IPS-18c (cell line): ENCODE data around the gene SETD3.
A peak's percentile ranks its signal among the peaks of the same experiment; 100 is the strongest.

ENCODE experiments used
- H3K4me3 ChIP-seq: 2 replicates; pipeline ENCODE4 v1.7.0; 2013; ENCODE audit warnings: low read depth, mild to moderate bottlenecking, low read length, moderate library complexity; ENCODE audit not compliant: insufficient read depth
- H3K9me3 ChIP-seq: one replicate; pipeline ENCODE4 v1.6.1; 2013; ENCODE audit warnings: mild to moderate bottlenecking, low read length, moderate library complexity; ENCODE audit not compliant: control insufficient read depth, insufficient read depth

SETD3 gene

DNA sequence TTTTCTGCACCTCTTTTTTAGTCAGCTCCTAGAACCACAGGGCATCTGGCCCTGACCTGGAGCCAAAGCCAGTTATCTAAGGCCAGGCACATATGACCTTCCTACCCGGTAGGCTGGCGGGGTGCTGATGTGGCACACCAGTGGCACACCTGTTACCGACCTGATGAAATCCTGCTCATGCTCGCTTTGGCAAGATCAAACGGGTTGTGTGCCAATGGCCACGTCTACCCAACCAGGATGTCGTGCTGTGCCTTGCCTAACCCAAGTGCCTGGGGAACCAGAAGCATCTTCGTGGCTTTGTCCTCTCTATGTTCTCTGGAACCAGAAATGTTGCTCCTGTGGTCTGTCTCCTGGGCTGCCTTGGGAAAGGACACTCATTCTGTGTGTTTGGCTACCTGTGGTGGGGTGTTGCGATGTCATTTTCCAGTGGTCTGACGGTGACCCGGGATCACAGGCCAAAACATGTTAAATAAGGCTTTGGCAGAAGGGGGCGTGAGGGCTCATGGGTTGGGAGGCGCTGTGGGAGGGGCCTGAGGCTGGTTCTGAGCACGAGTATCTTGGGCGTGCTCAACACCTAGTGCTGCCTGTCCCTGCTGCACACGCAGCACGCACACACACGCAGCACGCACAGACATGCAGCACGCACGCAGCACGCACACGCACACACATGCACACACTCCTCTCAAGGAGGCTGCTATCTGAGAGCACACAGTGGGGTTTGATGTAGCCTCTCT, 28.4 kb upstream of the SETD3 start:
- H3K9me3 ChIP-seq: no peaks in the 10 kb centered on the region
- H3K4me3 ChIP-seq: no peak overlapping the region

DNA sequence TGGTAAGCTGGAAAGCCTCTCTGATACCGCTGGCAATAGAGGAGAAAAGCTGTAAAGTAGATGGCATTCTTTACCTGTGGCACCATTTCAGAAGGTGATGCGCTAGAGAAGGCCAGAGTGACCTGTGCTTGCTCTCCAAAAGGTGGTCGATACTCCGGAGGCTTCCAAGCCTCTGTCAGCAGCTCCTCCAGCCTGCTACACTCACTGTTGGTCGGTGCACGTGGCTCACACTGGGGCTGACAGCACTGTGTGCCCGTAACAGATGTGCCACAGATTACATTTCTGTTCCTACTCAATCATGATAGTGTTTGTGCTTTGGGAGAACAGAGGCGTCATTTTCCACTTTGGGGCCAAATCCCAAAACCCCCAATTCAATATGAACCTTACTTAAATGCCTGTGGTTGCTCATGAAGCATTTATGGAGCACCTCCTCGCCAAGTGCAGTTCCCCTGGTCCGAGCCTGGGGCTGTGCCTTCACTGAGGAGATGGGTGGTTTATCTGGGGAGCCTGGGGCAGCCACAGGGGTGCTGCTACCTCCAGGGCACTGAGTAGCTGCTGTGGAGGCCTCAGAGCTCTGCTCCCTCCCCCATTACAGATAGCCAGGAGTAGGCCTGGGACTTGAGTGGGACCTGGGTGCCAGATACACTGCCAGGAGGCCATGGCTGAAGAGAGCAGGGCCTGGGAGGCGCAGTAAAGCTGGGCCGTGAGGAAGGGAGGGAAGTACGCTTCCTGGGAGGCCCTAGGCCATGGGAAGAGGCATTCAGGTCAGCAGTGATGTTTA, 27.4 kb upstream of the SETD3 start:
- Histone ChIP-seq H3K4me3 (no peak overlapping the region), H3K9me3 (no peaks in the 10 kb centered on the region)

DNA sequence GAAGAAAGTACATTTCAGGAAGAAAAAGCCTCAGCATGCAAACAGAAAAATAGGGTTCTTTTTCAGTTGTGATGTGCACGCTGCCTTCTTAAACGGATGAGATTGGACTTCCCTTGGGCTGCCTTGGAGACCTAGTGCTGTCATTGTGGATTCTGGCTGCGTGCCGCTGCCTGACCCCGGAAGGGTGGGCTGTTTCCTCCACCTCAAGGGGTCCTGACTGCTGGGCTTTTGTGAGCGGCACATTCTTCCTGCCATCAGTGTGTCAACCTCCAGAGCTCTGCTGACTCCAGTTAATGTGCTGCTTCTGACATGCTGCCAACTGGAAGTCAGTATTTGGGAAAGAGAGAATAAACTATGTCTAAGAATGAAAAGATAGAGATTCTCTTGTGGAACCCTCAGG, 25.6 kb upstream of the SETD3 start:
- H3K9me3 ChIP-seq: no peaks in the 10 kb centered on the region
- H3K4me3 ChIP-seq: no peak overlapping the region

GRCh38 chr14:99505089-99505488, 24.4 kb upstream of the SETD3 start:
- Histone ChIP-seq H3K4me3 (no peak overlapping the region), H3K9me3 (no peaks in the 10 kb centered on the region)

GRCh38 chr14:99503848-99504453, 23.3 kb upstream of the SETD3 start:
- Histone ChIP-seq H3K9me3 (no peaks in the 10 kb centered on the region), H3K4me3 (no peak overlapping the region)

GRCh38 chr14:99502989-99503421, 22.3 kb upstream of the SETD3 start:
- Histone ChIP-seq H3K4me3 (no peak overlapping the region), H3K9me3 (no peaks in the 10 kb centered on the region)

GRCh38 chr14:99497894-99498293, 17.2 kb upstream of the SETD3 start:
- Histone ChIP-seq H3K9me3 (no peaks in the 10 kb centered on the region), H3K4me3 (no peak overlapping the region)

DNA sequence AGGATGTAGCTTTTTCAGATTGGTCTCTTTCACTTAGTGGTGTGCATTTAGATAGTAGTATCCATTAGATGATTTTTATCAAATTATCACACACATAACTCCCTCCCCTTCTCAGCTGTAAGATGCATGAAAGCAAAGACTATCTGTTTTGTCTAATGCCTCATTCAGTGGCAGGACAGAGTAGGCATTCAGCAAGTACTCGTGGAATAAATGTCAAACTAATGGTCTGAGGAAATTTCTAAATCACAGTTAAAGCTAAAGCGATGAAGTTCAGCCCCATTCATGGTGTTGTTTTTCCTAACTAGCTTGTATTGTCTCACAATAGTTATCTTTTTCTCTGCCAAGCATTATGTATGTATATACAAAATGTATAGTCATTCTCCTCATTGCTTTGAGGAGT, 16.7 kb upstream of the SETD3 start:
- no peaks in the 10 kb centered on the region for H3K9me3 ChIP-seq
- no peak overlapping the region for H3K4me3 ChIP-seq

- H3K9me3 ChIP-seq: no peaks in the 10 kb centered on the region
- H3K4me3 ChIP-seq: no peak overlapping the region
Observed at GRCh38 chr14:99484106-99484505, 3.4 kb upstream of the SETD3 start.

- H3K4me3 ChIP-seq: peak overlapping the region; percentile 98
- no peaks in the 10 kb centered on the region for H3K9me3 ChIP-seq
Observed at GRCh38 chr14:99481745-99482099, 1.1 kb upstream of the SETD3 start.

DNA sequence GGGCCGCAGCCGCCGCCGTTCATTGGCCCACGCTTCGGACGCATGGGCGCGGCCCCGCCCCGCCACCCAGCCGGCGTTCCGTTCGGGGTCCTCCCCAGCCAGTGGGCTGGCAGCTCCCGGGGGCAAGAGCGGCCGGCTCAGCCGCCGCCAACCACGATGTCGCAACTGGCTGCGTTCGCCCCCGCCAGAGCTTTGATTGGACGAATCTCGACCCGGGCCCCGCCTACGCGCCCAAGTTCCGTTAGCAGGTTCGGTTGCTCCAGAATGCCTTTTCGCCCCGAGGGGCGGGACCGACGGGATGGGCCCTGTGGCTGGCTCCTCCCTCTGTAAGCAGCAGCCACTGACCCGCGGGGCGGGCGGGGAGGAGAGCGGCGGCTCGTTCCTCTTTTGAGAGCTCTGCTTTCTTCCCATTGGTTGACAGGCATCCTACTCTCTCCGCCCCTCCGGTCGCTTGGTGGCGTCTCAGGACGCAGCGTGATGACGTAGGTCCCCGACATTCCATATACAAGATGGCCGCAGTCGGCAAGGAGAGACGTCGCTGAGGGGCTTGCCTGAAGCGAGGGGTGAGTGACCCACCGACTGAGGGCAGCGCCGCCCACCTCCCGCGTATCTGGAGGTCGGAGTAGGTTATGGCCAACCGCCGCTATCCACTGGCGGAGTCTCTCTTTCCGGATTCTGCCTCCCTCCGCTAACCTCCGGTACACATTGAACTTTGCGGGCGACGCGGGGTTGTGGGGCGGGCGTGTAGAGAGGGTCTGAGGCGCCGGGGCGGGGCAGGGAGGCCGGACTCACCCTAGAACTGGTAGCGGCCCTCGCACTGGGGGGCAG, 472 bp upstream of the SETD3 start, which contains the start of gene CCNK:
CCNK (plus strand) TSS at position 493 of the 828 bp plus-strand sequence. CDS start 11,269 bp downstream, outside the sequence.
- Histone ChIP-seq H3K4me3 (peak within 1 kb of the TSS; percentile 98), H3K9me3 (no peaks in the 10 kb centered on the region)

DNA sequence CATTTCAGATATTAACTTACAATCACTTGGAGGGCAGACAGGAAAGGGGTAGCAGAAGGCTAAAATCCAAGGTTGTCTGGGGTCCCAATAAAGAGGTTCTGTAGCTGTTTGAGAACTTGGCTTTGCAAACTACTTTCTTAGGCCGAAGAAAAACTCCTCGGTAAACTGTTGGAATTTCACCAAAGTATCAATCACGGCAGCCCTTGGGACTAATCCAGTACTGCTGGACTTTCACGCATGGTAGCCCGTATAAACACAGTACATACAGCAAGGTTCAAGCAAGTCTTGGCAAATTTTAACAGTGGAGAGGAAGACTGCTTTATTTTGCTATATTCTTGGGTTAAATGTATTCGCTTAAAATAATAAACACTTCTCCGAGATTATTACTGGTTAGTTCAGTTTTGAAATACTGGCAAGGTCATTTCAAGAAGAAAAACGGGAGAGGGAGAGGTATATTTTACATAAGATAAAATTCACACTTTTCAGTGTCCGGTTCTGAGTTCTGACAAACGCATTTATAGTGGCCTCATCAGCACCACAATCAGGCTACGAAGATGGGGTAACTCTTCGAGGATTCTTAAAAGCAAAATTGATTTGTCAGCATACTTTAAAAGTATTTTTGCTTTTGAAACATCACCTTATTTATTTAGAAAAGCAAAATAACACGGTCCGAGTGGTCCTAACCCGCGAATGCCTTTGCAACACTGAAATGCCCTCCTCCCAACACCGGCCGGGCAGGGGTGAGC, 1.3 kb downstream of the SETD3 start:
- Histone ChIP-seq H3K9me3 (no peaks in the 10 kb centered on the region), H3K4me3 (peak overlapping the region; percentile 84)

- Histone ChIP-seq H3K4me3 (no peak overlapping the region), H3K9me3 (no peaks in the 10 kb centered on the region)
Observed at GRCh38 chr14:99478128-99478527, 2.5 kb downstream of the SETD3 start.

GRCh38 chr14:99476864-99477263, 3.8 kb downstream of the SETD3 start:
- H3K4me3 ChIP-seq: no peak overlapping the region
- no peaks in the 10 kb centered on the region for H3K9me3 ChIP-seq

DNA sequence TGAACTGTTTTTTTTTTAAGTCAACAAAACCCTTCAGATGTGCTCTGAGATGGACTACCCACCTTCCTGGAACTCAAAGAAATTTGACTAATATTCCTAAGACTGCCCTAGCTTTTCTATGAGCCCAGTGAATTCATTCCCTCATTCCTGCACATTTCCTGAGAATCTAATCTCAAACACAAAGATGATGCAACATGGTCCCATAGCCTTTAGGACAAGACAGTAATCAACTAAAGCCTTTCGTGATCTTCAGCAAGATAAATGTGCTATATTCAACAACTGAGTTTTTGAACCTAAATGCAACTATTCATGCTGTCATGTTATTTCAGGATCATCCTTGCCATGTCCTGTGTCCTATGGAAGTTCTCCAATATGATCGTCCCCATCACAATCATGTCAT, 5.0 kb downstream of the SETD3 start:
- H3K4me3 ChIP-seq: no peak overlapping the region
- H3K9me3 ChIP-seq: no peaks in the 10 kb centered on the region

GRCh38 chr14:99475179-99475578, 5.5 kb downstream of the SETD3 start:
- no peak overlapping the region for H3K4me3 ChIP-seq

DNA sequence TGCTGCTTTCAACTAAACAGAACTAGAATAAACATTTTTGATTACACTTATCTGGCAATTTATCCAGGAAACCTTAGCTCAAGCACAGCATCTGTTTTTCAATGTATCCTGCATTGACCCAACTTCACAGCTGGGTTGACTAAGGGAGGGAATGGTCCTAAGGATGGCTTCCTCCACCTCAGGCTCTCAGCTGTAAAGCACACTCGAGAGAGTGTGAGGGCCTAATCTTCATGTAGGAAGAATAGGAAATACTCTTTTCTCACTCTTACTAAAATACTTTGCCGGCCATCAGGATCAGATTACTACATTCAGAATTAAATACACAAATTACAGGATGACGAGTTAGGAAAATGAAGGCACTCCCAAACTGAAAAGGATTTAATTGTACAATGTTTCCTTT, 7.2 kb downstream of the SETD3 start:
- no peak overlapping the region for H3K4me3 ChIP-seq
- no peaks in the 10 kb centered on the region for H3K9me3 ChIP-seq

More at GRCh38 chr14:99475179-99475578, 5.5 kb downstream of the SETD3 start:
- H3K9me3 ChIP-seq: no peaks in the 10 kb centered on the region
